22Rv1 (cell line): ENCODE results near the gene SNX6.

Experiments
- H3K27ac ChIP-seq: fragments of 450-650 bp; 2 replicates; pipeline ENCODE4 v1.5.1; 2017
- ZFX ChIP-seq: fragments of 450-650 bp; IDR thresholded peaks from 2 replicates; pipeline ENCODE4 v1.6.1; 2017; ENCODE audit warnings: antibody characterized with exemption, borderline replicate concordance
- TF ChIP-seq, protein P1 (sequence below): fragments of 450-650 bp; IDR thresholded peaks from 2 replicates; pipeline ENCODE4 v1.5.1; 2017; ENCODE audit warnings: mild to moderate bottlenecking

The SNX6 gene

DNA sequence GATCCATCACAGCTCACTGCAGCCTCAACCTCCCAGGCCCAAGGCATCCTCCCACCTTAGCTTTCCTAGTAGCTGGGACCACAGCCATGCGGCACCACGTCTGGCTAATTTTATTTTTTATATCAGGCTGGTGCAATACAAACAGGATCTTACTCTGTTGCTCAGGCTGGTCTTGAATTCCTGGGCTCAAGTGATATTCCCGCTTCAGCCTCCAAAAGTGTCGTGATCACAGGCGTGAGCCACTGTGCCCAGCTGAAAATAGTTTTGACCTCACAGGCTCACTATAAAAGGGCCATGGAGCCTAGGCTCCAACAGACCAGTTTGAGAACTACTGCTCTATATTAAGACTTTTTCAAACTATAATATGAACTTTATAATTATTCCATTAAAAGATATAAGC, 37.3 kb downstream of the SNX6 start:
- TF ChIP-seq ZFX: no peak
- TF ChIP-seq, protein P1, sequence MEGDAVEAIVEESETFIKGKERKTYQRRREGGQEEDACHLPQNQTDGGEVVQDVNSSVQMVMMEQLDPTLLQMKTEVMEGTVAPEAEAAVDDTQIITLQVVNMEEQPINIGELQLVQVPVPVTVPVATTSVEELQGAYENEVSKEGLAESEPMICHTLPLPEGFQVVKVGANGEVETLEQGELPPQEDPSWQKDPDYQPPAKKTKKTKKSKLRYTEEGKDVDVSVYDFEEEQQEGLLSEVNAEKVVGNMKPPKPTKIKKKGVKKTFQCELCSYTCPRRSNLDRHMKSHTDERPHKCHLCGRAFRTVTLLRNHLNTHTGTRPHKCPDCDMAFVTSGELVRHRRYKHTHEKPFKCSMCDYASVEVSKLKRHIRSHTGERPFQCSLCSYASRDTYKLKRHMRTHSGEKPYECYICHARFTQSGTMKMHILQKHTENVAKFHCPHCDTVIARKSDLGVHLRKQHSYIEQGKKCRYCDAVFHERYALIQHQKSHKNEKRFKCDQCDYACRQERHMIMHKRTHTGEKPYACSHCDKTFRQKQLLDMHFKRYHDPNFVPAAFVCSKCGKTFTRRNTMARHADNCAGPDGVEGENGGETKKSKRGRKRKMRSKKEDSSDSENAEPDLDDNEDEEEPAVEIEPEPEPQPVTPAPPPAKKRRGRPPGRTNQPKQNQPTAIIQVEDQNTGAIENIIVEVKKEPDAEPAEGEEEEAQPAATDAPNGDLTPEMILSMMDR: no peak
- H3K27ac ChIP-seq: no peak overlapping the region

DNA sequence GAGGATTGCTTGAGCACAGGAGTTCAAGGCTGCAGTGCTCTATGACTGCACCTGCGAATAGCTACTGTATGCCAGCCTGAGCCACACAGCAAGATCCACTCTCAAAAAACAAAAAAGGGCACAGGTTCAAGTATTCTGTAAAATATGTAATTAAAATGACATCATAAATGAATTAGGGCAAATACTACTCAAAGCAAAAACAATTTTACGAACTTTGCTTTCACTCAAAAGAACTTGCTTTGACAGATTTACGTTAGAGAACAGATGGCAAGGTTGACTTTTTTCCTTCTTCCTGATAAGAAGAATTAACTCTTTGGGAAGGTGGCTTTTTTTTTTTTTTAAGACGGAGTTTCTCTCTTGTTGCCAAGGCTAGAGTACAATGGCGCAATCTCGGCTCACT, 46.4 kb downstream of the SNX6 start:
- TF ChIP-seq, protein P1: no peak
- TF ChIP-seq ZFX: no peak
- H3K27ac ChIP-seq: no peak overlapping the region

DNA sequence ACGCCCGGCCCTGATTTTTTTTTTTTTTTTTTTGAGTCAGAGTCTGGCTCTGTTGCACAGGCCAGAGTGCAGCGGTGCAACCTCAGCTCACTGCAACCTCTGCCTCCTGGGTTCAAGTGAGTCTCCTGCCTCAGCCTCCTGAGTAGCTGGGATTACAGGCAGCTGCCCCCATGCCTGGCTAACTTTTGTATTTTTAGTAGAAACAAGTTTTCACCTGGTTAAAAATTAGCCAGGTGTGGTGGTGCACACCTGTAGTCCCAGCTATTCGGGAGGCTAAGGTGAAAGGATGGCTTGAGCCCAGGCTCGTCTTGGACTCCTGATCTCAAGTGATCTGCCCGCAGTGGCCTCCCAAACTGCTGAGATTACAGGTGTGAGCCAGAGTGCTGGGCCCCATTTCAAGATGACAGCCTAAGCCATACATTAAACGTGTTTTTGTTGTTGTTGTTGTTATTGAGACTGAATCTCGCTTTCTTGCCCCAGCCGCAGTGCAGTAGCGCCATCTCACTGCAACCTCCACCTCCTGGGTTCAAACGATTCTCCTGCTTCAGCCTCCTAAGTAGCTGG, 47.7 kb downstream of the SNX6 start:
- no peak overlapping the region for H3K27ac ChIP-seq
- no peak for TF ChIP-seq ZFX
- TF ChIP-seq, protein P1: no peak

DNA sequence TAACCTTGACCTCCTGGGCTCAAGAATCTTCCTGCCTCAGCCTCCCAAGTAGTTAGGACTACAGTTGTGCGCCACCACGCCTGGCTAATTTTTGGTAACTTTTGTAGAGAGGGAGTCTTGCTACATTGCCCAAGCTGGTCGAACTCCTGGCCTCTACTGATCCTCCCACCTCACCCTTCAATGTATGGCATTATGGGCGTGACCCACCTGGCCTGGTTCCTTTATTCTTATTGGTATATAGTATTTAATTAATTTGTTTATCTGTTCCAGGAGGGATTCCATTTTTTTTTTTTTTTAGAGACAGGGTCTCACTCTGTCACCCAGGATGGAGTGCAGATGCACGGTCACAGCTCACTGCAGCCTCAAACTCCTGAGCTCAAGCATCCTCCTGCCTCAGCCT, 49.6 kb downstream of the SNX6 start:
- no peak overlapping the region for H3K27ac ChIP-seq
- no peak for TF ChIP-seq ZFX
- TF ChIP-seq, protein P1: no peak

DNA sequence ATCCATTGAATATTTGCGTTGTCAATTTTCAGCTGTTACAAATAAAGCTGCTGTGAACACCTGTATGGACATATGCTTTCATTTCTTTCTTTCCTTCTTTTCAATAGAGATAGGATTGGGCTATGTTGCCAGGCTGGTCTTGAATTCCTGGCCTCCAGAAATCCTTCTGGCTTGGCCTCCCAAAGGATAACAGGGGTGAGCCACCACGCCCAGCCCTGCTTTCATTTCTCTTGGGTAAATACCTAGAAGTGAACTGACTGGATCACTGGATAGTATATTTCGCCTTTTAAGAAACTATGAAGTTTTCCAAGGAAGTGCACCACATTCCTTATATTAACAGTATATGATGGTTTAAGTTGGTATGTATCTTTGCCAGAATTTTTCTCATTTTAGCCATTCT, 58.2 kb downstream of the SNX6 start:
- no peak for TF ChIP-seq ZFX
- TF ChIP-seq, protein P1: no peak
- H3K27ac ChIP-seq: no peak overlapping the region

DNA sequence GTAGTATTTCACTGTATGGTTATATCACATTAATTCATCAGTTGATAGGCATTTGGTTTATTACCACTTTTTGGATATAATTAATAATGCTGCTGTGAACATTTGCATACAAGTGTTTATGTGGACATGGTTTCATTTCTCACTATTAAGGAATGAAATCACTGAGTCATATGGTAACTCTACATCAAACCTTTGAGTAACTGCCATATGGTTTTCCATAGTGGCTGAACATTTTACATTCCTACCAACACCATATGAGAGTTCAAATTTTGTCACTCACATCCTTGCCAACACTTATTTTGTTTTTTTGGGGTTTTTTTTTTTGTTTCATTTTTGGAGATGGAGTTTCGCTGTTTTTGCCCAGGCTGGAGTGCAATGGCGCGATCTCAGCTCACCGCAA, 60.2 kb downstream of the SNX6 start:
- no peak overlapping the region for H3K27ac ChIP-seq
- TF ChIP-seq, protein P1: no peak
- no peak for TF ChIP-seq ZFX

DNA sequence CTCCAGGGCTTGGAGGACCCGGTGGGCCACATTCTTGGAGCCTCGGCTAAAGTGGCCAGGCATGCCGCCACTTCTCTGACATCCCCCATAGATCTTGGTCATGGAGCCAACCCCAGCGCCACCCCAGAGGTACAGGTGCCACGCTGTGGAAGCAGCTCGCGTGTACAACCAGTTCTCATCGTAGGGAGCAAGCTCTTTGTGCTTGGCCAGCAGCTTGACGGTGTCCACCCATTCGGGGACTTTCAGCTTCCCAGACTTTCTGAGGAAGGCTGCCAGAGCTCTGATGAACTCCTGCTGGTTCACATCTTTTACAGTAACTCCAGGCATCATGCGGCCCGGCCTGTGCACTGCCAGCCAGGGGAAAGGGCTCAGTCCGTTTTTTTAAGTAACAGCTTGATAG, 61.1 kb downstream of the SNX6 start:
- H3K27ac ChIP-seq: no peak overlapping the region
- TF ChIP-seq ZFX: no peak
- TF ChIP-seq, protein P1: no peak
